ENCODE measurements around the gene CCDC154.

DNA sequence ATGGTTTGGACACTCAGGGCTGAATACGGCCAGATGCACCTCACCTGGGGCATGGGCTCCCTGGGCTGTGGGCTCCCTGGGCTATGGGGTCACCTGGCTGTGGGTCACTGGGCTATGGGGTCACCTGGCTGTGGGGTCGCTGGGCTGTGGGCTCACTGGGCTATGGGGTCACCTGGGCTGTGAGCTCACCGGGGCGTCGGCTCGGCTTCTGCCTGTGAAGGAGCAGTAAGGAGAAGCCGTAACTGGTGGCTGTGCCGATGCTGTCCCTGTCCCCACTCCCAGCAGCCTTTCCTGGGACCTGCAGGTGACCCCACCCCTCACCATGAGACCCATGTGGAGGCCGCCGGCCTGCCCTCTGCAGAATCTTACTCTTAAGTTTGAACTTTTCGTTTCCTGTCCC is 15.3 kb downstream of the CCDC154 start:
- TF ChIP-seq HOXA7 (CRISPR knock-in tag; IDR thresholded peaks at IDR 0.05; ENCODE audit: borderline replicate concordance) (no peak), KLF1 (tag by site-specific recombination; IDR thresholded peaks at IDR 0.05) (no peak), ZNF747 (tag by site-specific recombination; IDR thresholded peaks at IDR 0.05) (no peak), SP2 (tag by site-specific recombination; IDR thresholded peaks at IDR 0.05) (no peak), SETDB1 (IDR thresholded peaks at IDR 0.05; ENCODE audit: insufficient read length, low read length) (no peak), ZNF169 (tag by site-specific recombination; IDR thresholded peaks at IDR 0.05) (no peak)
- TF ChIP-seq, protein P1, sequence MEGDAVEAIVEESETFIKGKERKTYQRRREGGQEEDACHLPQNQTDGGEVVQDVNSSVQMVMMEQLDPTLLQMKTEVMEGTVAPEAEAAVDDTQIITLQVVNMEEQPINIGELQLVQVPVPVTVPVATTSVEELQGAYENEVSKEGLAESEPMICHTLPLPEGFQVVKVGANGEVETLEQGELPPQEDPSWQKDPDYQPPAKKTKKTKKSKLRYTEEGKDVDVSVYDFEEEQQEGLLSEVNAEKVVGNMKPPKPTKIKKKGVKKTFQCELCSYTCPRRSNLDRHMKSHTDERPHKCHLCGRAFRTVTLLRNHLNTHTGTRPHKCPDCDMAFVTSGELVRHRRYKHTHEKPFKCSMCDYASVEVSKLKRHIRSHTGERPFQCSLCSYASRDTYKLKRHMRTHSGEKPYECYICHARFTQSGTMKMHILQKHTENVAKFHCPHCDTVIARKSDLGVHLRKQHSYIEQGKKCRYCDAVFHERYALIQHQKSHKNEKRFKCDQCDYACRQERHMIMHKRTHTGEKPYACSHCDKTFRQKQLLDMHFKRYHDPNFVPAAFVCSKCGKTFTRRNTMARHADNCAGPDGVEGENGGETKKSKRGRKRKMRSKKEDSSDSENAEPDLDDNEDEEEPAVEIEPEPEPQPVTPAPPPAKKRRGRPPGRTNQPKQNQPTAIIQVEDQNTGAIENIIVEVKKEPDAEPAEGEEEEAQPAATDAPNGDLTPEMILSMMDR (tag by site-specific recombination; IDR thresholded peaks at IDR 0.05) = no peak
- TF ChIP-seq, protein P2, sequence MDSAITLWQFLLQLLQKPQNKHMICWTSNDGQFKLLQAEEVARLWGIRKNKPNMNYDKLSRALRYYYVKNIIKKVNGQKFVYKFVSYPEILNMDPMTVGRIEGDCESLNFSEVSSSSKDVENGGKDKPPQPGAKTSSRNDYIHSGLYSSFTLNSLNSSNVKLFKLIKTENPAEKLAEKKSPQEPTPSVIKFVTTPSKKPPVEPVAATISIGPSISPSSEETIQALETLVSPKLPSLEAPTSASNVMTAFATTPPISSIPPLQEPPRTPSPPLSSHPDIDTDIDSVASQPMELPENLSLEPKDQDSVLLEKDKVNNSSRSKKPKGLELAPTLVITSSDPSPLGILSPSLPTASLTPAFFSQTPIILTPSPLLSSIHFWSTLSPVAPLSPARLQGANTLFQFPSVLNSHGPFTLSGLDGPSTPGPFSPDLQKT (IDR thresholded peaks at IDR 0.05; ENCODE audit: borderline replicate concordance, low read depth, low read length) = no peak
- TF ChIP-seq, protein P3, sequence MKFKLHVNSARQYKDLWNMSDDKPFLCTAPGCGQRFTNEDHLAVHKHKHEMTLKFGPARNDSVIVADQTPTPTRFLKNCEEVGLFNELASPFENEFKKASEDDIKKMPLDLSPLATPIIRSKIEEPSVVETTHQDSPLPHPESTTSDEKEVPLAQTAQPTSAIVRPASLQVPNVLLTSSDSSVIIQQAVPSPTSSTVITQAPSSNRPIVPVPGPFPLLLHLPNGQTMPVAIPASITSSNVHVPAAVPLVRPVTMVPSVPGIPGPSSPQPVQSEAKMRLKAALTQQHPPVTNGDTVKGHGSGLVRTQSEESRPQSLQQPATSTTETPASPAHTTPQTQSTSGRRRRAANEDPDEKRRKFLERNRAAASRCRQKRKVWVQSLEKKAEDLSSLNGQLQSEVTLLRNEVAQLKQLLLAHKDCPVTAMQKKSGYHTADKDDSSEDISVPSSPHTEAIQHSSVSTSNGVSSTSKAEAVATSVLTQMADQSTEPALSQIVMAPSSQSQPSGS (tag by site-specific recombination; IDR thresholded peaks at IDR 0.05; ENCODE audit: low read depth) = no peak

All from HEK293 (cell line).